ENCODE data around the gene GATM. TPM values are rescaled to one million over a fixed set of nuclear protein-coding genes. Genes with fewer than 3 reads are reported as not detected.
"Not testable (repeated sequence)": the region's sequence is repeated elsewhere in the genome, so short reads cannot be mapped to it uniquely, and the experiment has no call there.

GATM gene
- total RNA-seq, 1 donor from 2014 or later: 0.30 TPM

GRCh38 chr15:45326280-45326679, 52.1 kb downstream of the GATM start:
- no peak for DNase-seq (ENCODE audit: low spot score)
- Mint-ChIP-seq H3K27ac (ENCODE audit: unreplicated experiment) (no peak overlapping the region), H3K9me3 (ENCODE audit: low read depth) (no peaks in the 10 kb centered on the region), H3K27me3 (ENCODE audit: low read depth) (peaks cover 27% of the 10 kb centered on the region), H3K4me3 (ENCODE audit: unreplicated experiment) (no peak overlapping the region), H3K36me3 (ENCODE audit: low read depth) (no peaks in the 10 kb centered on the region), H3K4me1 (ENCODE audit: low read depth) (no peaks in the 10 kb centered on the region)
- TF ChIP-seq CTCF (IDR thresholded peaks at IDR 0.05): no peak

- Mint-ChIP-seq H3K36me3 (ENCODE audit: low read depth) (no peaks in the 10 kb centered on the region), H3K27ac (ENCODE audit: unreplicated experiment) (no peak overlapping the region), H3K4me3 (ENCODE audit: unreplicated experiment) (no peak overlapping the region), H3K27me3 (ENCODE audit: low read depth) (peaks cover 22% of the 10 kb centered on the region), H3K9me3 (ENCODE audit: low read depth) (no peaks in the 10 kb centered on the region), H3K4me1 (ENCODE audit: low read depth) (no peaks in the 10 kb centered on the region)
- no peak for DNase-seq (ENCODE audit: low spot score)
- TF ChIP-seq CTCF (IDR thresholded peaks at IDR 0.05): no peak
Observed at GRCh38 chr15:45320581-45321205, 57.7 kb downstream of the GATM start.

GRCh38 chr15:45319472-45320214, 58.7 kb downstream of the GATM start:
- Mint-ChIP-seq H3K36me3 (ENCODE audit: low read depth) (no peaks in the 10 kb centered on the region), H3K9me3 (ENCODE audit: low read depth) (no peaks in the 10 kb centered on the region), H3K4me1 (ENCODE audit: low read depth) (no peaks in the 10 kb centered on the region), H3K27me3 (ENCODE audit: low read depth) (peaks cover 20% of the 10 kb centered on the region), H3K27ac (ENCODE audit: unreplicated experiment) (no peak overlapping the region), H3K4me3 (ENCODE audit: unreplicated experiment) (no peak overlapping the region)
- TF ChIP-seq CTCF (IDR thresholded peaks at IDR 0.05): no peak
- no peak for DNase-seq (ENCODE audit: low spot score)

- TF ChIP-seq CTCF (IDR thresholded peaks at IDR 0.05): peak; percentile 67
- DNase-seq (ENCODE audit: low spot score): no peak
- no peaks in the 10 kb centered on the region for H3K9me3 Mint-ChIP-seq (ENCODE audit: low read depth)
- peaks cover 4% of the 10 kb centered on the region for H3K4me1 Mint-ChIP-seq (ENCODE audit: low read depth)
- no peak overlapping the region for H3K27ac Mint-ChIP-seq (ENCODE audit: unreplicated experiment)
- no peak overlapping the region for H3K4me3 Mint-ChIP-seq (ENCODE audit: unreplicated experiment)
- no peaks in the 10 kb centered on the region for H3K36me3 Mint-ChIP-seq (ENCODE audit: low read depth)
- peaks cover 19% of the 10 kb centered on the region for H3K27me3 Mint-ChIP-seq (ENCODE audit: low read depth)
Observed at GRCh38 chr15:45314960-45315359, 63.4 kb downstream of the GATM start.

- not testable (repeated sequence) for H3K9me3 Mint-ChIP-seq (ENCODE audit: low read depth); DNase-seq (ENCODE audit: low spot score); H3K36me3 Mint-ChIP-seq (ENCODE audit: low read depth); H3K4me3 Mint-ChIP-seq (ENCODE audit: unreplicated experiment); H3K27ac Mint-ChIP-seq (ENCODE audit: unreplicated experiment); H3K4me1 Mint-ChIP-seq (ENCODE audit: low read depth)
- H3K27me3 Mint-ChIP-seq (ENCODE audit: low read depth): peaks cover 19% of the 10 kb centered on the region
Observed at GRCh38 chr15:45314117-45314516, 64.2 kb downstream of the GATM start.

Other genes starting within 250 kb of the GATM start
- gene DUOXA1, start 248.7 kb downstream of the GATM start, total RNA-seq: 0.47 to 0.82 TPM (median 0.64 TPM) in 3 replicates
- 0.21 TPM in 1 of 3 replicates, not detected in the others for gene DUOX1, start 248.6 kb downstream of the GATM start, total RNA-seq
- 4.9 to 7.0 TPM (median 5.1 TPM) in 3 replicates for gene SHF, start 190.6 kb downstream of the GATM start, total RNA-seq
- not detected in 3 replicates for gene SLC28A2, start 126.3 kb downstream of the GATM start, total RNA-seq
- gene SLC30A4, start 144.2 kb upstream of the GATM start, total RNA-seq: 16.8 to 17.4 TPM (median 17.1 TPM) in 3 replicates
- gene BLOC1S6, start 208.8 kb upstream of the GATM start, total RNA-seq: 49.2 to 51.4 TPM (median 50.9 TPM) in 3 replicates